ENCODE results near the gene PIBF1. TPM values are rescaled to one million over a fixed set of nuclear protein-coding genes. Genes with fewer than 3 reads are reported as not detected.
A peak's percentile ranks its signal among the peaks of the same experiment; 100 is the strongest.

PIBF1 gene
- polyA plus RNA-seq, 3 donors = 3.3 to 8.0 (median 4.7) TPM

- H3K9me3 Mint-ChIP-seq = no peaks in the 10 kb centered on the region
- intact Hi-C loops (cut with micrococcal nuclease) = no loop called here
- no peaks in the 10 kb centered on the region for H3K4me1 ChIP-seq (ENCODE audit: control insufficient read depth in 1 of 2, insufficient read depth in 2 of 2, low read length in 2 of 2)
- H2AFZ ChIP-seq (ENCODE audit: insufficient read depth, low read depth, low read length, poor library complexity, severe bottlenecking) = no peak overlapping the region
- H3K36me3 Mint-ChIP-seq = peaks cover 13 to 22% of the 10 kb centered on the region in 2 donors
- H3K4me3 Mint-ChIP-seq = no peak overlapping the region
- H3K9ac ChIP-seq (ENCODE audit: insufficient read depth, low read length, poor library complexity, severe bottlenecking) = no peak overlapping the region
- H3K27me3 ChIP-seq (ENCODE audit: control insufficient read depth in 2 of 2, insufficient read depth in 2 of 2, low read length in 2 of 2) = no peaks in the 10 kb centered on the region
- DNase-seq = no peak
- H3K27ac ChIP-seq (ENCODE audit: low read depth in 1 of 2, low read length in 2 of 2) = no peak overlapping the region
- H3K4me2 ChIP-seq (replicated peaks; ENCODE audit: extremely low read depth, low read length, poor library complexity, severe bottlenecking) = no peak overlapping the region
- no peaks in the 10 kb centered on the region for H3K79me2 ChIP-seq (ENCODE audit: insufficient read depth, low read length)
- no peaks in the 10 kb centered on the region for H3K9me3 ChIP-seq (replicated peaks in 1 of 2; ENCODE audit: control insufficient read depth in 1 of 2, insufficient read depth in 1 of 2, low read length in 2 of 2)
- peaks cover 0 to 1% (median 0%) of the 10 kb centered on the region in 3 donors for H3K27me3 Mint-ChIP-seq (ENCODE audit: low read depth in 3 of 3)
- H3K4me1 Mint-ChIP-seq = no peaks in the 10 kb centered on the region
- no CpG with 5 or more reads among the region's 1 CpG for WGBS (ENCODE audit: insufficient coverage)
- H3K4me3 ChIP-seq (replicated peaks in 1 of 3; ENCODE audit: low read depth in 2 of 3, low read length in 3 of 3) = no peak overlapping the region
- H3K27ac Mint-ChIP-seq = peak overlapping the region in 3 of 7 donors; percentile 17 to 69 (median 62)
- no peaks in the 10 kb centered on the region for H4K20me1 ChIP-seq (ENCODE audit: insufficient read depth, low read length)
- TF ChIP-seq CTCF (IDR thresholded peaks at IDR 0.05) = no peak
- H3K36me3 ChIP-seq (replicated peaks in 1 of 2; ENCODE audit: control insufficient read depth in 1 of 2, insufficient read depth in 2 of 2, low read length in 2 of 2) = peaks cover 5 to 17% of the 10 kb centered on the region in 2 donors
Measured at GRCh38 chr13:72973234-72973633, 191.3 kb downstream of the PIBF1 start.

- H3K36me3 Mint-ChIP-seq = peaks cover 3 to 5% of the 10 kb centered on the region in 2 donors
- no peak overlapping the region for H3K4me3 Mint-ChIP-seq
- Histone ChIP-seq H3K27ac (ENCODE audit: low read depth in 1 of 2, low read length in 2 of 2) (no peak overlapping the region), H2AFZ (ENCODE audit: insufficient read depth, low read depth, low read length, poor library complexity, severe bottlenecking) (no peak overlapping the region), H3K4me1 (ENCODE audit: control insufficient read depth in 1 of 2, insufficient read depth in 2 of 2, low read length in 2 of 2) (no peaks in the 10 kb centered on the region), H3K27me3 (ENCODE audit: control insufficient read depth in 2 of 2, insufficient read depth in 2 of 2, low read length in 2 of 2) (no peaks in the 10 kb centered on the region), H3K79me2 (ENCODE audit: insufficient read depth, low read length) (no peaks in the 10 kb centered on the region), H3K4me3 (replicated peaks in 1 of 3; ENCODE audit: low read depth in 2 of 3, low read length in 3 of 3) (no peak overlapping the region), H3K9ac (ENCODE audit: insufficient read depth, low read length, poor library complexity, severe bottlenecking) (no peak overlapping the region), H3K4me2 (replicated peaks; ENCODE audit: extremely low read depth, low read length, poor library complexity, severe bottlenecking) (no peak overlapping the region), H3K9me3 (replicated peaks in 1 of 2; ENCODE audit: control insufficient read depth in 1 of 2, insufficient read depth in 1 of 2, low read length in 2 of 2) (no peaks in the 10 kb centered on the region), H3K36me3 (replicated peaks in 1 of 2; ENCODE audit: control insufficient read depth in 1 of 2, insufficient read depth in 2 of 2, low read length in 2 of 2) (no peaks in the 10 kb centered on the region), H4K20me1 (ENCODE audit: insufficient read depth, low read length) (no peaks in the 10 kb centered on the region)
- WGBS (ENCODE audit: insufficient coverage) = no CpG with 5 or more reads among the region's 5 CpGs
- no peaks in the 10 kb centered on the region for H3K27me3 Mint-ChIP-seq (ENCODE audit: low read depth in 3 of 3)
- no peak for TF ChIP-seq CTCF (IDR thresholded peaks at IDR 0.05)
- intact Hi-C loops (cut with micrococcal nuclease) = no loop called here
- H3K9me3 Mint-ChIP-seq = peaks cover 0 to 2% (median 0%) of the 10 kb centered on the region in 7 donors
- DNase-seq = no peak
- H3K27ac Mint-ChIP-seq = no peak overlapping the region
- H3K4me1 Mint-ChIP-seq = no peaks in the 10 kb centered on the region
Measured at GRCh38 chr13:72983085-72983768, 201.3 kb downstream of the PIBF1 start.

Data from CD14-positive monocyte (primary cell).